HG02885 (cell line): ENCODE data around the gene ZNF473.
"Not testable (repeated sequence)": the region's sequence is repeated elsewhere in the genome, so short reads cannot be mapped to it uniquely, and the experiment has no call there.

Experiments
- ATAC-seq: cut with Tn5 transposase; IDR thresholded peaks from one replicate; pipeline ENCODE4 v1.9.1; 2021; ENCODE audit warnings: mild to moderate bottlenecking; ENCODE audit not compliant: unreplicated experiment, poor library complexity

The ZNF473 gene

GRCh38 chr19:50046649-50047503 is 21.1 kb downstream of the ZNF473 start:
- ATAC-seq: no peak

- no peak for ATAC-seq
These were observed 21.9 kb downstream of the ZNF473 start for GRCh38 chr19:50047671-50048070.

- ATAC-seq: no peak
These were observed 24.8 kb downstream of the ZNF473 start for GRCh38 chr19:50050406-50051227.

GRCh38 chr19:50051228-50051895 is 25.6 kb downstream of the ZNF473 start:
- ATAC-seq: not testable (repeated sequence)

GRCh38 chr19:50051964-50052363 is 26.2 kb downstream of the ZNF473 start:
- ATAC-seq: no peak

- no peak for ATAC-seq
These were observed 27.3 kb downstream of the ZNF473 start for GRCh38 chr19:50053119-50053518.

- no peak for ATAC-seq
These were observed 32.6 kb downstream of the ZNF473 start for GRCh38 chr19:50058425-50058824.

- no peak for ATAC-seq
These were observed 33.2 kb downstream of the ZNF473 start for GRCh38 chr19:50059045-50059444.

GRCh38 chr19:50060107-50060506 is 34.3 kb downstream of the ZNF473 start:
- ATAC-seq: no peak

GRCh38 chr19:50061650-50062049 is 35.8 kb downstream of the ZNF473 start:
- no peak for ATAC-seq

- no peak for ATAC-seq
These were observed 40.1 kb downstream of the ZNF473 start for GRCh38 chr19:50065938-50066337.

GRCh38 chr19:50067575-50067974 is 41.8 kb downstream of the ZNF473 start:
- ATAC-seq: no peak

GRCh38 chr19:50068382-50068781 is 42.6 kb downstream of the ZNF473 start:
- ATAC-seq: not testable (repeated sequence)

GRCh38 chr19:50075076-50075475 is 49.3 kb downstream of the ZNF473 start:
- ATAC-seq: not testable (repeated sequence)

GRCh38 chr19:50075644-50076372 is 50.0 kb downstream of the ZNF473 start:
- ATAC-seq: not testable (repeated sequence)

- ATAC-seq: not testable (repeated sequence)
These were observed 51.0 kb downstream of the ZNF473 start for GRCh38 chr19:50076581-50077355.

GRCh38 chr19:50079014-50079413 is 53.2 kb downstream of the ZNF473 start:
- not testable (repeated sequence) for ATAC-seq

- not testable (repeated sequence) for ATAC-seq
These were observed 58.6 kb downstream of the ZNF473 start for GRCh38 chr19:50084440-50084839.

- ATAC-seq: not testable (repeated sequence)
These were observed 61.3 kb downstream of the ZNF473 start for GRCh38 chr19:50087153-50087552.
